NCI-H446 (cell line): ENCODE results near the gene PHC2.

Experiments
- DNase-seq, 2 experiments: peaks; one replicate each; lab custom pipeline; 2025; lab: John Stamatoyannopoulos, UW

The PHC2 gene

DNA sequence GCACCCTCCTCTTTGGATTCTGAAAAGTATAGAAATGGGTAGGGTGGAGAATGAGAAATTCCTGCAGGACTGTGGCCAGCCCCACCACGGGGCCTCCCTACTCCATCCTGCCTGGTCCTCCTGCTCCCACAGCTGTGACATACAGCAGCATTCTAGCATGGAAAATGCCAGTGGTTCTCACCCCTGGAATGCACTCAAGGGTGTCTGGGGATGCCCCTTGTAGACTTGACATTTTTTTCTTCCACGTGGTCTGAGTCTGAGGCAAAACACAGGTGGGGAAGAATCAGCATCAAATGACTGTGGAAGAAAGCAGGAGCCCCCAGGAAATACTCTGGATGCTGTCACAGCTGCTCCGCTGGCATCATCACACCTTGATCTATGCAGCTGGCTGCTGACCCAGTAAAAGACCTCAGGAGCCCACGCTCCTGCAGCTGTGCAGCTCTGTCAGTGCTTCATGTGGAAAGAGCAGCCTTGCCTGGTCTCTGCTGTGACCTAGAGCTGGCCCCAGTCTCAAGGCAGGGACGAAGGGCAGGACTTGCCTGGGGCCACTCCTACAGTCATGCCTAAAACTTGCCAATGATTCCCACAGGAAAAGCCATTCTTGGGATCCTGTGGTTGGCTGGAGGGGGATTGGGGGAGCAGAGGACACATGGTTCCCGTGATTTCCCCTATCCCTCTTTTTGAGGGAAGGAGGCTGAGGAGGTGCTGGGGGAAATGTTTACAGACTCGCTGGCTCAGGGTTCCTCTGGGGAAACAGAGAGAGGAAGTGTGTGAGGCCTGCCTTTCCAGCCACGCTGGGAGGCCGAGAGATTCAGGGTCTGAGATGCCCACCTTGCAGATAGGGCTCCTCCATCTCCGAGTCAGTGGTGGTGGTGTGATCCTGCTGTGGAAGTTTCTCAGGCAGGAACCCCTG, 99.2 kb downstream of the PHC2 start:
- DNase-seq = no peak

- no peak for DNase-seq
Observed at GRCh38 chr1:33330906-33331305, 100.0 kb downstream of the PHC2 start.

- DNase-seq = no peak
Observed at GRCh38 chr1:33330361-33330890, 100.5 kb downstream of the PHC2 start.

GRCh38 chr1:33329600-33330305, 101.1 kb downstream of the PHC2 start:
- DNase-seq = no peak

GRCh38 chr1:33328817-33329216, 102.1 kb downstream of the PHC2 start:
- no peak for DNase-seq

GRCh38 chr1:33327587-33328325, 103.1 kb downstream of the PHC2 start:
- DNase-seq = no peak

GRCh38 chr1:33326785-33327184, 104.1 kb downstream of the PHC2 start:
- DNase-seq = no peak

GRCh38 chr1:33324677-33325575, 106.0 kb downstream of the PHC2 start:
- no peak for DNase-seq

- DNase-seq = no peak
Observed at GRCh38 chr1:33323663-33324477, 107.0 kb downstream of the PHC2 start.

DNA sequence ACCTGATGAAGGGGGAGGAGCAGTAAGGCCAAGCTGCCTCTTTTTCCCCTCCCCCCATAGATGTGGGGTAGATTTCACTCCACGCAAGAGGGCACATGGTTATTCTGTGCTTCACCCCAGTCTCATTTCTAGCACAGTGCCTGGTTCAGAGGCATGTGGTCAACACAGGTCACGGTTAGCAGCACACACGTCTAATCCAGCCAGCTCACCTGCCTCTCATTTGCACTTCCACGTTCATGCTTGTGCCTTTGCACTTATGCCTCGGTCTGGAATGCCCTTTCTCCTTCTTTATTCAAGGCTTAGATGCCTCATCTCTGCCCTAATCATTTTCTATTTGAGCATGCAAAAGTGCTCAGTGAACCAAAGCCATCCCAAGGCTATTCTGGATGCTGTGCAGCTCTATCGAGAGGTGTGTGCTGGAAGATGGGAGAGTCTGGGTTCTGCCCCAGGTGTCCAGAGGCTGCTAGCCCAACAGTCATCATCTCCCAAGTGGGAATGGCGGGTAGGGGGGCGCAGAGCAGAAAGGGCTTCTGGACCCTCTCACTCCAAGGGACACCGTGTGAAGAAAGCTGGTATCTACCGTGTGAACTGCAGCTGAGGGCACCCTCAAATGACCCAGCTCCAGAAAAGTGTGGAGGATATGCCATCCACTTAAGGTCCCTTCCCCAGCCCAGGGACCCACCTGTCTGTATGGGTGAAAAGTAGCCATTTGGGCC, 107.9 kb downstream of the PHC2 start:
- no peak for DNase-seq

GRCh38 chr1:33322109-33322508, 108.8 kb downstream of the PHC2 start:
- DNase-seq = no peak

DNA sequence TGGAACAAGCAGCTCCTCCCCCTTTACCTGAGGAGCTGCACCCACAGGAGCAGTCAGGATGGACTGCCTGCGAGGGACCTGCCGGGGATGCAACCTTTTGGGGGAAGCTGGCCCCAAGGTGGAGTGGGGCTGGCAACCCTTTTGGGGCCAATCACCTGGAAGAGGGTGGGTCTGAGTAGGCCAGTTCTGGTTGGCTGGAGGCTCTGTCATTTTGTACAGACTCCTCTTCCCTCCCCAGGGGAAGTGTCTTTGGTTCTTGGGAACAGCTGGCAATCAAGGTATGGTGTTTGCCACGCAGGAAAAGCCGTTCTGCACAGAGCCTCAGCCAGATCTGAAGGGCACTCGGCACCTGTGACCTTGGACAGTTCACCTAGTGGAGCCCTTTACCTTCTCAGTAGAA, 109.7 kb downstream of the PHC2 start:
- no peak for DNase-seq

DNA sequence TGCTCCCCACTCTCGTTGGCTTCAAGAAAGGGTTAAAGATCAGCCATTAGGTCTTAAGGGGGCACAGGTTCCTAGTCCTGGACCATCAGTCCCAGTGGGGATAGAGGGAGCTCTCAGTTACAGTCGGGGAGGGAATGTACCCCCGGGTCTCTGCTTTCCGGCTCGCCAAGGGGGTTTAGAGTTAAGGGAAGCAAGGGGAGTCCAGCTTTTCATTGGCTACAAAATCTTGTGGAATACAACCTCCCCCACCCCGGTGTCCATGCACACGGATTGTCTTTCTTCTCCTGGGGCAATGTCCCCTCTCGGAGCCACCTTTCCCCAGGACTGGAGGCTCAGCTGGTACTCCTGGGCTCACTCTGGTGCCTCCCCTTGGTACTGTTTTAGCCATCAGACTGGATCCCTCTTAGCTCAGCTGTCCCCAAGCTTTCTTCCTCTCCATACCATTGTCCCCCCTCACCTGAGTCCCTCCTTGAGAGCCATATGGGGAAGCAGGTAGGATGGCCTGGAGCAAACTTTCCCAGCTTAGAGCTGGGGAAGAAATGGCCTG, 110.2 kb downstream of the PHC2 start, which contains the start of gene A3GALT2:
Gene A3GALT2, minus strand, starts transcription at position 480 of the 547 bp plus-strand sequence. Its CDS starts 0 bp downstream, at position 480.
- DNase-seq = no peak

GRCh38 chr1:33319949-33320618, 110.8 kb downstream of the PHC2 start:
- DNase-seq = no peak

DNA sequence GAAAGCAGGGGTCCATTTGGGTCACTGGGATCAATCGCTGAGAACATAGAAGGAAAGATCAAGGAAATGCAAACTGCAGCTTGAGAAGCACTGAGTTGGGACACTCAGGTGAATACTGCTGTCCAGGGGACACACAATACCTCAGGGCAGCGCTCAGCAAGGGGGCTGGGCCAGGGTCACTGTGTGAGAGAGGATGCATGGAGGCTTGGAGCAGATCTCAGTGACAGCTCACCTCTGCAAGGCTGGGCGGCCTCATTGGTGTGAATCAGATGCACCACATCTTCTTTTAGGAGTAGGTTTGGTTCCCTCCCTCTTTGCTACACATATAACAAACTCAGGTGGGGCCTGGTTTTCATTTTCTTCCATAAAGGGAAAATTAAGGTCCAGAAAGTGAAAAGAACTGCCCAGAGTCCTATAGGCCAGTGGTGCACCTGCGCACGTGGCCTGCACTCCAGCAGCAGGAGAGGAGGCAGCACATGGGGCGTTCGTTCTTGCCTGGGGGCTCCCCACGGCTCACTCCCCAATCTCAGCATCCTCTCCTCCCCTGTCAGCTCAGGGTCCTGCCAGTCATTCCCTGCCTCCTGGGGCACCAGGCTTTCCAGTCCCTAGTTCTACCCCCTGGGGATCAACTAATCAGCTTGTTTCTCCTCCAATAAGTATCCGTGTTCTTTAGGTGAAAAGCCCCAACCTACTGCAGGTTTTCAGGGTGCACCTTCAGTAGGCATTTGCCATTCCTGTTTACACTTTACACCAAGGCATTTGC, 111.5 kb downstream of the PHC2 start:
- no peak for DNase-seq

DNA sequence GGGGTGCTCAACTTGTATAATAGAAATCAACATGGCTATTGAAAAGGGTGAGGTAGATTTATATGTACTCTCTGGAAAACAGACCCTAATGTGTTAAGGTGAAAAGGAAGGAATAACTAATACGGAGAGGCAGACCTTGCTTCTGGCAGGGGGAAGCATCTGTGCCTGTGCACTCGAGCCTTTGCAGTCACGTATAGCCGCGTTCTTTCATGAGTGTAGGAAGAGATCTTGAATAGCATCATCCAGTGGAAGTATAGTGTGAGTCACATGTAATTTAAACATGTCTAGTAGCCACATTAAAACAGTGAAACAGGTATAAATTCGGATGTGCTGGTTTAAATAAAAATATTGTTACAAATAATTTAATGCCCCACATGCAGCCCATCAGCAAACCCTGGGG, 112.9 kb downstream of the PHC2 start:
- DNase-seq = no peak

DNA sequence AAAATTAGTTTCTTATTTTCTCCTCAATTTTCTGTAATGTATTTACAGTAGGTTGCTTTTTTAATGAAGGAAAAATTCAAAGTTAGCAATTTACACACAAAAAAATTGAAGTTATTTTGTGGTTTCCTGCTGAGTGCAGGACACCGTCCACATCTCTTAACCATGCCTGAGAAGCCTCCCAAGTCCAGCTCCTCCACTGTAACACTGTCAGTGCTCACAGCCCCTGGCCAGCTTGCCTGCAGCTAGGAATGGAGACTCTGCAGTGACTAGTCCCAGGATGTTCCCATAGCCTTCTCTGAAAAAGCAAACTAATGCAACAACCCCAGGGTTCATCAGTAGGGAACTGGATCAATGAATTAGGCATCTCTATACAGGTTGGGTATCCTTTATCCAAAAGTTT, 113.5 kb downstream of the PHC2 start:
- no peak for DNase-seq

GRCh38 chr1:33316601-33317000, 114.3 kb downstream of the PHC2 start:
- no peak for DNase-seq
